K562 (cell line): ENCODE data around the gene RNF13. TPM values are rescaled to one million over a fixed set of nuclear protein-coding genes. Genes with fewer than 3 reads are reported as not detected.

Source experiments
- ATAC-seq: fragments of 200-7000 bp; cut with Tn5 transposase; 3 replicates; pipeline ENCODE4 v1.9.1; 2020; ENCODE audit warnings: moderate library complexity
- BruUV-seq: library from RNA; stranded (reverse); fragments of 400-500 nt; replicated peaks from 2 replicates; lab custom pipeline; 2021; lab: Mats Ljungman, UMichigan
- CTCF ChIA-PET: fragments of 300-600 bp; formaldehyde crosslinking; extraction: SDS; loops from one replicate; lab custom pipeline; 2021; ENCODE audit warnings: low intra/inter-chr PET ratio; lab: Yijun Ruan, JAX
- POLR2A ChIA-PET: fragments of 300-600, 350-650 bp; sonication (Branson Sonifier 250); formaldehyde crosslinking; extraction: SDS; loops from one replicate; lab custom pipeline; 2021; ENCODE audit warnings: antibody characterized with exemption, inconsistent platforms; lab: Yijun Ruan, JAX
- DNase-seq, 4 experiments: peaks; one replicate each; pipeline versions ENCODE4 v3.0.0 to v3.0.0-alpha.2; 2011 to 2018; ENCODE audit warnings: low spot score in 3 of 4, mixed read lengths in 3 of 4; ENCODE audit errors: extremely low read depth in 1 of 4
- FAIRE-seq: peaks from 2 replicates; lab custom pipeline; 2011; peaks lifted over from hg19 to GRCh38; lab: Jason Lieb, UNC
- H2AFZ ChIP-seq: 2 replicates; pipeline ENCODE4 v1.6.0; 2011; ENCODE audit warnings: low read depth, low read length, control low read depth, inconsistent platforms
- H3K27ac ChIP-seq: fragments of 200-600 bp; 3 replicates; pipeline ENCODE4 v1.8.0; 2011; ENCODE audit warnings: low read depth, mild to moderate bottlenecking, control low read depth, inconsistent platforms, low read length, moderate library complexity, mixed read lengths; ENCODE audit errors: extremely low read depth
- H3K27me3 ChIP-seq, 2 experiments: fragments of 300-600 bp in 1 of 2; 2 replicates in 1 of 2; 3 replicates in 1 of 2; pipeline versions ENCODE4 v1.6.0 to v1.8.0; 2011; ENCODE audit warnings: inconsistent platforms in 2 of 2, low read length in 2 of 2, mild to moderate bottlenecking in 1 of 2, mixed read lengths in 1 of 2, moderate library complexity in 1 of 2; ENCODE audit not compliant: control insufficient read depth in 2 of 2, insufficient read depth in 2 of 2
- H3K36me3 ChIP-seq: fragments of 300-600 bp; 3 replicates; pipeline ENCODE4 v1.8.0; 2011; ENCODE audit warnings: mild to moderate bottlenecking, low read length, inconsistent platforms; ENCODE audit not compliant: control insufficient read depth, insufficient read depth
- H3K4me1 ChIP-seq, 2 experiments: fragments of 200-600 bp in 1 of 2; replicated peaks in 1 of 2; 2 replicates in 1 of 2; 3 replicates in 1 of 2; pipeline versions ENCODE4 v1.5.1 to v1.8.0; 2011; ENCODE audit warnings: inconsistent platforms in 2 of 2, low read length in 2 of 2, mild to moderate bottlenecking in 1 of 2, mixed read lengths in 1 of 2, moderate library complexity in 1 of 2; ENCODE audit not compliant: control insufficient read depth in 2 of 2, insufficient read depth in 2 of 2
- H3K4me2 ChIP-seq: 2 replicates; pipeline ENCODE4 v1.6.1; 2011; ENCODE audit warnings: low read length, control low read depth, inconsistent platforms, mixed read lengths; ENCODE audit not compliant: insufficient read depth
- H3K4me3 ChIP-seq: fragments of 200-600 bp; sonication (generic), shearing (Covaris generic); 2 replicates; pipeline ENCODE4 v1.5.1; 2016; ENCODE audit warnings: control low read depth, inconsistent platforms
- H3K79me2 ChIP-seq: fragments of 200-600 bp; 3 replicates; pipeline ENCODE4 v1.8.0; 2011; ENCODE audit warnings: low read length, inconsistent platforms; ENCODE audit not compliant: control insufficient read depth, insufficient read depth
- H3K9ac ChIP-seq, 2 experiments: 2 replicates each; pipeline versions ENCODE4 v1.6.0 to v1.6.1; 2011; ENCODE audit warnings: low read depth in 2 of 2, low read length in 2 of 2, control low read depth in 1 of 2, inconsistent platforms in 1 of 2, mild to moderate bottlenecking in 1 of 2, mixed read lengths in 1 of 2; ENCODE audit not compliant: insufficient read depth in 1 of 2
- H3K9me1 ChIP-seq: one replicate; pipeline ENCODE4 v1.6.0; 2011; ENCODE audit warnings: inconsistent platforms, mild to moderate bottlenecking, low read length, moderate library complexity; ENCODE audit not compliant: control insufficient read depth, insufficient read depth
- H3K9me3 ChIP-seq: replicated peaks from 2 replicates; pipeline ENCODE4 v1.5.1; 2011; ENCODE audit warnings: low read depth, low read length, inconsistent platforms; ENCODE audit not compliant: control insufficient read depth, insufficient read depth
- H4K20me1 ChIP-seq: replicated peaks from 2 replicates; pipeline ENCODE4 v1.6.1; 2011; ENCODE audit warnings: low read length, inconsistent platforms, mixed read lengths; ENCODE audit not compliant: control insufficient read depth, insufficient read depth
- CTCF ChIP-seq, 3 experiments: IDR thresholded peaks in 2 of 3; conservative IDR thresholded peaks in 1 of 3; 2 replicates each; pipeline ENCODE4 v1.5.1; 2011 to 2012; ENCODE audit warnings: low read length in 3 of 3, mild to moderate bottlenecking in 3 of 3, control low read depth in 2 of 3, improper control_type of control experiment in 1 of 3, inconsistent platforms in 1 of 3, low read depth in 1 of 3, mixed read lengths in 1 of 3, moderate library complexity in 1 of 3; ENCODE audit not compliant: insufficient read depth in 2 of 3
- TRIM28 ChIP-seq: fragments of 450-650 bp; IDR thresholded peaks from 2 replicates; pipeline ENCODE4 v1.6.1; 2017
- XRCC3 ChIP-seq: fragments of 450-650 bp; IDR thresholded peaks from 2 replicates; pipeline ENCODE4 v1.6.1; 2017; ENCODE audit warnings: mild to moderate bottlenecking, moderate library complexity
- ZNF830 ChIP-seq: fragments of 250-450 bp; sonication (Bioruptor Pico); IDR thresholded peaks from 2 replicates; pipeline ENCODE4 v1.5.0; 2021; ENCODE audit warnings: mild to moderate bottlenecking
- WGBS: fragments of 100-300 bp; shearing (Covaris generic); methylation state at CpG from one replicate; pipeline ENCODE4 v1.1.6; 2016; ENCODE audit warnings: low coverage, mixed read lengths; ENCODE audit not compliant: insufficient coverage; ENCODE audit errors: missing lambda C conversion rate; 5-methylcytosine and 5-hydroxymethylcytosine counted together
- in situ Hi-C: fragments of 300-500 bp; cut with MboI; formaldehyde crosslinking; loops from 4 replicates; pipeline ENCODE4 v1.15.0; 2018; ENCODE audit warnings: inconsistent platforms, mixed read lengths
- intact Hi-C: fragments of 100-400 bp; cut with micrococcal nuclease; formaldehyde crosslinking; loops from 2 replicates; pipeline ENCODE4 v1.14.2; 2022
- polyA plus RNA-seq, 8 experiments: library from polyadenylated mRNA; depleted of rRNA in 4 of 8; stranded (reverse) in 5 of 8; unstranded in 3 of 8; fragments of >200 nt; fragmentation: Nextera tagmentation in 2 of 8; fragmentation: Illumina TruSeq in 1 of 8; extraction: Ambion mirVana in 2 of 8; extraction: Trizol in 1 of 8; gene quantifications; 2 replicates each; pipeline versions ENCODE4 v1.2.1 to v1.2.3, GENCODE V29; 2011 to 2014; ENCODE audit warnings: inconsistent platforms in 1 of 8, missing spikeins in 1 of 8
- total RNA-seq, 7 experiments: library from RNA; depleted of rRNA in 6 of 7; stranded (reverse); fragments of >200 nt in 6 of 7; fragmentation: Illumina TruSeq in 2 of 7; extraction: Trizol in 2 of 7; gene quantifications; 2 replicates each; pipeline versions ENCODE4 v1.2.1 to v1.2.3, GENCODE V29; 2011 to 2021; ENCODE audit warnings: low replicate concordance in 1 of 7

Gene RNF13
- total and polyA plus RNA-seq, 9 of the 15 experiments (the other 6 are each of a cell fraction or from before 2014, with no cell fraction given), result 12.7 to 35.8 (median 18.9) TPM

DNA sequence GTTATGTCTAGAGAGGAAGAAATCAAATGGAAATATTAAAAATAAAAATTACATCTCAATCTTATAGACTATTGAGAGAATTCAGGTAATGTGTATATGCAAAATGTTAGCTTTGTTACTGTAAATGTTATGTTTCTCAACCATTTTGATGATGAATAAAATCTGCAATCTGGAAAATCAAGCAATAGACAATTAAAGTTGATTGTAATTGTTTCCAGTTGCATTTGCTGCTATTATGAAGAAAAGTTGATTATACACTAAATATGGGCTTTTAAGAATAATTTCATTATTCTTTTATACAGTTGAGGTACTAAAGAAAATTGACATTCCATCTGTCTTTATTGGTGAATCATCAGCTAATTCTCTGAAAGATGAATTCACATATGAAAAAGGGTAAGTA lies 88.8 kb downstream of the RNF13 start:
- H3K27me3 ChIP-seq, result no peaks in the 10 kb centered on the region
- H2AFZ ChIP-seq, result no peak overlapping the region
- in situ Hi-C loops (no loop called here), intact Hi-C loops (no loop called here)
- ChIA-PET CTCF (no interaction called here), POLR2A (interaction anchor here (0.5 kb wide), 1 partner anchor 170 kb away, joined by 3 read pairs; no protein-coding TSS in a partner anchor)
- H3K9me3 ChIP-seq, result no peaks in the 10 kb centered on the region
- no TSS peak for BruUV-seq
- H3K4me2 ChIP-seq, result no peak overlapping the region
- FAIRE-seq (peak; percentile 15), DNase-seq (no peak), ATAC-seq (no peak)
- no peaks in the 10 kb centered on the region for H3K36me3 ChIP-seq
- H3K79me2 ChIP-seq, result no peaks in the 10 kb centered on the region
- H3K4me1 ChIP-seq, result peaks cover 0 to 6% of the 10 kb centered on the region in 2 experiments; a peak in 3 of 5 replicates
- TF ChIP-seq ZNF830 (CRISPR knock-in tag) (no peak), XRCC3 (no peak)
- H3K4me3 ChIP-seq, result no peak overlapping the region
- H3K9me1 ChIP-seq, result no peaks in the 10 kb centered on the region
- H3K9ac ChIP-seq, result no peak overlapping the region
- H4K20me1 ChIP-seq, result no peaks in the 10 kb centered on the region
- H3K27ac ChIP-seq, result no peak overlapping the region

GRCh38 chr3:149902498-149903139 lies 89.6 kb downstream of the RNF13 start:
- Histone ChIP-seq H3K9me1 (no peaks in the 10 kb centered on the region), H2AFZ (no peak overlapping the region), H3K27me3 (no peaks in the 10 kb centered on the region), H3K4me1 (peaks cover 0 to 6% of the 10 kb centered on the region in 2 experiments; a peak in 3 of 5 replicates), H3K9me3 (no peaks in the 10 kb centered on the region), H4K20me1 (no peaks in the 10 kb centered on the region), H3K9ac (no peak overlapping the region), H3K4me2 (no peak overlapping the region), H3K79me2 (no peaks in the 10 kb centered on the region), H3K4me3 (no peak overlapping the region), H3K36me3 (no peaks in the 10 kb centered on the region), H3K27ac (no peak overlapping the region)
- in situ Hi-C loops (no loop called here), intact Hi-C loops (no loop called here)
- no TSS peak for BruUV-seq
- TF ChIP-seq CTCF (IDR thresholded peaks at IDR 0.05 in 2 of 3, conservative IDR thresholded peaks at IDR 0.05 in 1 of 3; ENCODE audit: insufficient read depth in 2 of 3, low read depth in 1 of 3, low read length in 3 of 3) (0 out of 6 replicates have a peak, but pooled peaks of 1 of the 3 experiments have one; percentile 2), TRIM28 (no peak)
- 33% methylated on average over 3 of the region's 3 CpGs for WGBS
- no peak for FAIRE-seq
- ATAC-seq, result no peak
- CTCF ChIA-PET, result no interaction called here
- POLR2A ChIA-PET, result no interaction called here
- no peak for DNase-seq
